Psoas muscle (tissue), 8 donors: ENCODE measurements around the gene UBE3B. TPM values are rescaled to one million over a fixed set of nuclear protein-coding genes. Genes with fewer than 3 reads are reported as not detected.
A peak's percentile ranks its signal among the peaks of the same experiment; 100 is the strongest.

Experiments used
- ATAC-seq, 4 donors: fragments of 200-7000 bp; cut with Tn5 transposase; one replicate each; pipeline ENCODE4 v1.9.1; 2020; ENCODE audit warnings: moderate library complexity in 3 of 4, mild to moderate bottlenecking in 2 of 4
- DNase-seq, 2 donors: peaks; one replicate each; pipeline ENCODE4 v3.0.0-alpha.2; 2020
- H3K27ac ChIP-seq: fragments of 200-600 bp; one replicate; pipeline ENCODE4 v1.8.0; 2022
- H3K27me3 ChIP-seq, 3 donors: fragments of 200-600 bp in 1 of 3; one replicate each; pipeline versions ENCODE4 v1.6.1 to v1.8.0; 2013 to 2022; ENCODE audit warnings: low read length in 2 of 3, mild to moderate bottlenecking in 2 of 3, moderate library complexity in 1 of 3; ENCODE audit not compliant: insufficient read depth in 3 of 3
- H3K36me3 ChIP-seq, 2 donors: fragments of 200-600 bp in 1 of 2; one replicate each; pipeline versions ENCODE4 v1.6.1 to v1.8.0; 2013 to 2022; ENCODE audit warnings: low read depth in 1 of 2, mild to moderate bottlenecking in 1 of 2, moderate library complexity in 1 of 2; ENCODE audit not compliant: insufficient read depth in 1 of 2
- H3K4me1 ChIP-seq: fragments of 200-600 bp; one replicate; pipeline ENCODE4 v1.8.0; 2022
- H3K4me3 ChIP-seq: fragments of 200-600 bp; one replicate; pipeline ENCODE4 v1.8.0; 2022; ENCODE audit warnings: mild to moderate bottlenecking
- H3K9me3 ChIP-seq: fragments of 200-600 bp; one replicate; pipeline ENCODE4 v1.8.0; 2022
- WGBS, 3 donors: extraction: QIAGEN DNeasy Blood & Tissue Kit; methylation state at CpG; one replicate each; pipeline versions ENCODE4 v1.1.6 to v1.1.7; 2013; 5-methylcytosine and 5-hydroxymethylcytosine counted together
- intact Hi-C, 2 donors: fragments of 100-400 bp; cut with DNase I; formaldehyde crosslinking; loops; one replicate each; pipeline versions ENCODE4 v1.11.0 to v1.14.2; 2022
- polyA plus RNA-seq, 3 donors: library from polyadenylated mRNA; stranded (reverse); fragments of 200-250 nt; gene quantifications; one replicate each; pipeline ENCODE4 v1.2.3, GENCODE V29; 2013
- total RNA-seq, 4 donors: library from RNA; stranded (reverse); fragmentation: NEBNext Ultra II Directional in 2 of 4; extraction: Animal tissue kit (Norgen Biotek cat#: 25700) in 2 of 4; gene quantifications; one replicate each; pipeline versions ENCODE4 v1.2.1 to v1.2.4, GENCODE V29; 2021 to 2023
- TF ChIP-seq, protein P1 (sequence below): fragments of 200-600 bp; IDR thresholded peaks from one replicate; pipeline ENCODE4 v1.8.0; 2022; ENCODE audit warnings: antibody characterized with exemption
- donor health status: healthy with polysubstance abuse.
- donor health status: DM: no; HTN: no; CAD: no; lungs with moderate emphysema.
- donor health status: Bipolar disorder and iron deficiency.
- donor health status: healthy.
- donor health status: DM: yes; HTN: yes; CAD: no.
- donor health status: DM: no; HTN: no; CAD: no.
- donor health status: DM: no; HTN: no; CAD: no.
- donor health status: DM: yes; HTN: yes; CAD: no.

The UBE3B gene
- total and polyA plus RNA-seq, 7 donors, result 13.5 to 50.8 (median 42.6) TPM

- ATAC-seq (no peak), DNase-seq (no peak)
- H3K27ac ChIP-seq, result no peak overlapping the region
- no peaks in the 10 kb centered on the region for H3K4me1 ChIP-seq
- WGBS, 3 donors, result 86 to 88% (median 87%) methylated on average over 29 to 30 of the region's 30 CpGs
- H3K4me3 ChIP-seq, result no peak overlapping the region
- H3K27me3 ChIP-seq, result no peaks in the 10 kb centered on the region
- peaks cover 0 to 73% of the 10 kb centered on the region in 2 donors for H3K36me3 ChIP-seq
- TF ChIP-seq, protein P1, sequence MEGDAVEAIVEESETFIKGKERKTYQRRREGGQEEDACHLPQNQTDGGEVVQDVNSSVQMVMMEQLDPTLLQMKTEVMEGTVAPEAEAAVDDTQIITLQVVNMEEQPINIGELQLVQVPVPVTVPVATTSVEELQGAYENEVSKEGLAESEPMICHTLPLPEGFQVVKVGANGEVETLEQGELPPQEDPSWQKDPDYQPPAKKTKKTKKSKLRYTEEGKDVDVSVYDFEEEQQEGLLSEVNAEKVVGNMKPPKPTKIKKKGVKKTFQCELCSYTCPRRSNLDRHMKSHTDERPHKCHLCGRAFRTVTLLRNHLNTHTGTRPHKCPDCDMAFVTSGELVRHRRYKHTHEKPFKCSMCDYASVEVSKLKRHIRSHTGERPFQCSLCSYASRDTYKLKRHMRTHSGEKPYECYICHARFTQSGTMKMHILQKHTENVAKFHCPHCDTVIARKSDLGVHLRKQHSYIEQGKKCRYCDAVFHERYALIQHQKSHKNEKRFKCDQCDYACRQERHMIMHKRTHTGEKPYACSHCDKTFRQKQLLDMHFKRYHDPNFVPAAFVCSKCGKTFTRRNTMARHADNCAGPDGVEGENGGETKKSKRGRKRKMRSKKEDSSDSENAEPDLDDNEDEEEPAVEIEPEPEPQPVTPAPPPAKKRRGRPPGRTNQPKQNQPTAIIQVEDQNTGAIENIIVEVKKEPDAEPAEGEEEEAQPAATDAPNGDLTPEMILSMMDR, result no peak
- no peaks in the 10 kb centered on the region for H3K9me3 ChIP-seq
- intact Hi-C loops, result no loop called here
These were observed 83.7 kb downstream of the UBE3B start for GRCh38 chr12:109560867-109561710.

DNA sequence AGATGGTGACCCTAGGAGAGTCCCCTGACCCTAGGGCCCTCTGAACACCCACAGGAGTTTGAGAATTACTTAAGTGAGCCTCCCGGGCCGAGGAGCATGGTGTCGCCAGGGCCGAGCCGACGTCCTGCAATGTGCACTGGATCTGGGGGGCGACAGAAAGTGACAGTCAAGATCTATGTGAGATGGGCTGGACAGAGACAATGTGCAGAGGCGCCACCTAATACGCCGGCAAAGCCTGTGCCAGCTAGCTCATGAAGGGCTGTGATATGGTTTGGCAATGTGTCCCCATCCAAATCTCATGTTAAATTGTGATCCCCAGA, 84.2 kb downstream of the UBE3B start:
- H3K9me3 ChIP-seq, result no peaks in the 10 kb centered on the region

DNA sequence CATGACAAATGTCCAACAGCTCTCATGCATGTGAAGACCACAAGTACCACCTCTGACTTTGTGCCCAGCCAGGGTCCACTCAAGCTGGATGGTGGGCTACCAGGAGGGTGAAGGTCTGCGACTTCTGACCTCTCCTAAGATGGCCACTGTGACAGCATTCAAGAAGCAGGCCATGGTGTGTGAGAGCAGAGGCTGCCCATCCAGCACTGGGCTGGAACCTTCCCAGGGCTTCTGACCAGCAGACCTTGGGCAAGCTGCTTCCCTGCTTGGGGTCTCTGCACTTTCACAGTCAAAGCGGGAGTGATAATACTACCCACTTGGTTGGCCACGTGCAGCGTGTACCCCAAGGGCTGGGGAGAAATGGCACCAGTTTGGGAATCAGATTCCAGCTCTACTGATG, 85.4 kb downstream of the UBE3B start:
- intact Hi-C loops, result no loop called here
- 76 to 86% (median 81%) methylated on average over 4 of the region's 4 CpGs for WGBS, 3 donors
- ATAC-seq (no peak), DNase-seq (no peak)
- no peaks in the 10 kb centered on the region for H3K4me1 ChIP-seq
- TF ChIP-seq, protein P1, result no peak
- no peak overlapping the region for H3K4me3 ChIP-seq
- no peaks in the 10 kb centered on the region for H3K9me3 ChIP-seq
- H3K27ac ChIP-seq, result no peak overlapping the region
- peaks cover 0 to 85% of the 10 kb centered on the region in 2 donors for H3K36me3 ChIP-seq
- H3K27me3 ChIP-seq, result no peaks in the 10 kb centered on the region

More for the DNA sequence above, 84.2 kb downstream of the UBE3B start:
- TF ChIP-seq, protein P1, result no peak
- WGBS, 3 donors, result 92 to 95% (median 94%) methylated on average over 10 of the region's 10 CpGs
- Histone ChIP-seq H3K4me3 (no peak overlapping the region), H3K36me3 (peaks cover 0 to 78% of the 10 kb centered on the region in 2 donors), H3K27ac (no peak overlapping the region), H3K4me1 (no peaks in the 10 kb centered on the region), H3K27me3 (no peaks in the 10 kb centered on the region)
- no peak for DNase-seq
- intact Hi-C loops, result no loop called here
- ATAC-seq, result no peak

GRCh38 chr12:109563291-109564284, 86.2 kb downstream of the UBE3B start:
- peak overlapping the region; percentile 3 for H3K27ac ChIP-seq
- peak in 1 of 2 donors; percentile 62 for DNase-seq
- H3K9me3 ChIP-seq, result no peaks in the 10 kb centered on the region
- TF ChIP-seq, protein P1, result no peak
- H3K27me3 ChIP-seq, result no peaks in the 10 kb centered on the region
- H3K36me3 ChIP-seq, result peaks cover 0 to 88% of the 10 kb centered on the region in 2 donors
- H3K4me1 ChIP-seq, result no peaks in the 10 kb centered on the region
- intact Hi-C loops, result no loop called here
- peak in 3 of 4 donors; percentile 29 to 53 (median 36) for ATAC-seq
- no peak overlapping the region for H3K4me3 ChIP-seq
- WGBS, 3 donors, result 78 to 83% (median 78%) methylated on average over 30 of the region's 30 CpGs
